HG03342 (cell line): ENCODE results near the gene PLA2G4E.

ENCODE experiments used
- ATAC-seq: cut with Tn5 transposase; IDR thresholded peaks from one replicate; pipeline ENCODE4 v1.9.1; 2021; ENCODE audit warnings: mild to moderate bottlenecking, moderate library complexity; ENCODE audit not compliant: unreplicated experiment

Gene PLA2G4E

GRCh38 chr15:41994171-41994650 lies 26.6 kb downstream of the PLA2G4E start:
- no peak for ATAC-seq

DNA sequence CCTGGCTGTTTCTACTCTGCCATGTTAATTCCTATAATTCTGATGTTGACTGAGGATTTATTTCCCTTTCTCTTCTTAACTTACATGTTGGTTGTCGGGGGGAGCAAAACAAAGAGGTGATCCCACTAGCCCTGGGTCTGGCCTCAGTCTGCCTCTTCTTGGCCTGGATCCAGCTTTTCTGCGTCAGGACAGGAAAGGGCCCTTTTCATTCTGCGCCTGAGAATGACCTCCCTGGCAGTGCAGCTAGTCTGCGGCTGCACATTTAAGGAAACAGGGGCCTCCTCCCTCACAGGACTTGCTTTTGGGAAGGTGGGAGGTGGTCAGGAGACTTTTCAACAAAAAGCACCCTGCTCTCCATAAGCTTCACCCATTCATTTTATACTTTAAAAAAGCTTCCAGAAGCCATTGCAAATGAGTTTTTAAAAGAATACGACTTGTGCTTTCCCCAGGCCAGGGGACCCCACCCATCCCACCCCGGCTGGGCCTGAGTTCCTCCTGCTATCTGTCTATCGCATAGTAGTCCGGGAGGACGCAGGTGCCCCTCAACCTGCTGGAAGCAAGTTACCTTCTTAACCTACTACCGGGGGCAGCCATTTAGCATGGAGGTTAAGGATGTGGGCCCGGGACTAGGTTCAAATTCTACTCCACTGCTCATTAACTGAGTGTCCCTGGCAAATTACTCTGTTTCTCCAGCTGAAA lies 27.2 kb downstream of the PLA2G4E start:
- ATAC-seq = no peak

DNA sequence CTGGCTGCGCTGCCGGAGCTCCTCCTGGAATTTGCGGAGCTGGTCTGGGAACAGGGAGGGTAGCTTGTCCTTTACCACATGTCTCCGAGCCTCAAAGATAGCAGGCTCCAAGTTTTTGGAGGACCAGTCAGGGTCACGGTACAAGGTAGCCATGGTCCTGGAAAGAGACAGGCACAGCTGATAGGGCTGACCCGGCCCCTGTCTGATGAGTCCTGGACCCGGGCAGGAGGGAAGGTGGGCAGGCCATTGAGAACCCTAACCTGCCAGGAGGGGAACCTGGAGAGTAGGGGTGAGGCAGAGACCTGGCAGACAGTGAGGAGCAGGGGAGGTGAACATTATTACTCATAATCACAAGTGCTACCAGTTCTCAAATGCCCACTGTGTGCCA lies 28.0 kb downstream of the PLA2G4E start:
- ATAC-seq = no peak

GRCh38 chr15:41992151-41992802 lies 28.6 kb downstream of the PLA2G4E start:
- no peak for ATAC-seq

GRCh38 chr15:41990691-41991090 lies 30.2 kb downstream of the PLA2G4E start:
- no peak for ATAC-seq

DNA sequence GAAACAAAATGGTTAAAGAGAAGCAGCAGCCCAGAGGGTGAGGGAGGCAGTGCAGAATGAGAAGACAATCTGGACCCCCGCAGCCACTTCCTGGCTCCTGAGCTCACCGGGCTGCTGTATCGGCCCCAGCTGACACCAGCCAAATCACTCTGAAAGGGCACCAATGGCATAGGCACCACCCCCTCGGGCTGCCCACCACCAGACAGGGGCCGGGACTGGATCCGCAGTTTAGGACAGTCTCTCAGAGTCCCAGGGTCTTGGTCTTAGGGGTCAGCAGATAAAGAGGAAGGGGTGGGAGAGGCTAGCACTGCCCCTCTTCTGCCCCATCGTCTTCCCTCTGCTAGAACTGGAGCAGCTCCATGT lies 30.6 kb downstream of the PLA2G4E start:
- no peak for ATAC-seq

GRCh38 chr15:41989573-41990242 lies 31.1 kb downstream of the PLA2G4E start:
- no peak for ATAC-seq

GRCh38 chr15:41988896-41989572 lies 31.8 kb downstream of the PLA2G4E start:
- no peak for ATAC-seq

- ATAC-seq = no peak
Observed at GRCh38 chr15:41987925-41988275, 32.9 kb downstream of the PLA2G4E start.

GRCh38 chr15:41987246-41987924 lies 33.5 kb downstream of the PLA2G4E start:
- ATAC-seq = no peak

GRCh38 chr15:41985236-41986160 lies 35.3 kb downstream of the PLA2G4E start:
- ATAC-seq = no peak

- ATAC-seq = no peak
Observed at GRCh38 chr15:41984622-41985021, 36.2 kb downstream of the PLA2G4E start.

DNA sequence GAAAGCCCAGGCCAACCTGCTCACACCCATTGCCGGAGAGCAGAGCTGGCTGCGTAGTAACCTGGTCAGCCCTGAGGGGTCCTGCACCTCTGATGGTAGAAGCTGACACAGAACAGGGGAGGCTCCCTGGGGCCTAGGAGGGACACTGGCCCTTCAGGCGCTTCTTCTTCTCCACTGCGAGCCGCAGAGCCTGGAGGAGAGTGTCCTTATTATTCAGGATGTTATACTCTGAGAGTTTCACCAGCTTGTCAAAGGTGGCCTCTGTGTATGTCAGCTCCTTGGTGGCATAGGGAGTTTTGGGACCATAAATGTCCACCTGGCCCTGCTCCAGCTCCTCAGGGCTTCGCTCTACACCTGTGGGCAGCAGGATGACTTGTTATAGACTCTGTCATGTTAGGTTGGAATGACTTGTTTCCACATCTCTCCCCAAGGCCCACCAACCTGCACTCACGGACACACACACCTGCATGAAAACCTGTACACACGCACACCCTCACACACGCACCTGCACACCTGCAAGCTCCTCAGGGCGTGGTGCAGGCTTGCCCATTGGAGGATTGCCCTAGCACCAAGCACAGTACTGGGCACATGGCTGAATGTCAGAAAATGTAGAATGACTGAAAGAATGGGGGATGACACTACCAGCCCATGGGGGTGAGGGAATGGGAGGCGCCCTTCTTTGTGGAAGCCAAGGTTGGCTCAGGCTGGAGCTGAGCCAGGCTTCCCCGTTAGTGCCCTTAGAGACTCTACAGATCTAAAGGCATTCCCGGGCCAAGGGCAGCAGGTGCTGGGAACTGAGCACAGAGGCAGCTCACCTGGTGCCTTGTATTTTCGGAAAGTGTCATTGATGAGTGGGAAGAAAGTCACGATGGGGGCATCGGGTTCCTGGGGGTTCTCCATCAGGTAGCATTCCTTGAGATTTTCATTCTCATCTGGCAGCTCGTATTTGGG lies 36.9 kb downstream of the PLA2G4E start:
- ATAC-seq = no peak

GRCh38 chr15:41983221-41983620 lies 37.6 kb downstream of the PLA2G4E start:
- no peak for ATAC-seq

DNA sequence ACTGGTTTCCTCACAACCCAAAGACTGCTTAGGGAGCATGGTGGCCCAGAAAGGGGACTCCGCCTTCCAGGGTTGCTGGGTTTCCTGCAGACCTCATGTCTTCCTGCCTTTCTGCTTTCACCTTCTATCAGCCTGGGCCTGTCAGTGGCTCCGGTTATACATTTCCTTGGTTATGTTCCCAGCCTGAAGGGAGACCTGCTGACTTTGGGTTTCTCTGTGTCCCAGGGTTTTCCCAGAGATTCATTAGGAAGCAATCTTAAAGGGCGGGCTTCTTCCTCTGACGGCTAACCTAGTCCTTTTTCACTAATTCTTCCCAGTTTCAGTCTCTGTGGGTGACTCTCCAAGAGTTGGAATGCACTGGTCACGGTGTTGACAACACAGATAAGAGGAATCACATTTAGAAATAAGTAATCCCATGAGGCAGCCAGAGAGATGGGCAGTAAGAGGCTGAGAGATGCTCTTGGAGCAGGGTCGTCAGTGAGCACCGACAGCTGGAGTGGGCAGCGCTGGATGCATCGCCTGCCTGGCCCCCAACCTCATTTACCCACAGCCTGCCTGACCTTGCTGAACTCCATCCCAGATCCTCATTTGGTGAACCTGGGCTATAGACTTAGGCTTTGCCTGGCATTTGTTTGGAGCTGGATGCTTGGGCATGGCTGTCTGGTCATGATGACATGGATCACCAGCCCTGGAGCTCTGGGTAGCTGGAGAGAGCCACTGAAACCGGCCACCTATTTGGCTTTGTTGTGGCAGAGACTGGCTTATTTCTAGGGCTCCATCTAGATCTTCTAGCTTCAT lies 38.5 kb downstream of the PLA2G4E start:
- ATAC-seq = no peak

DNA sequence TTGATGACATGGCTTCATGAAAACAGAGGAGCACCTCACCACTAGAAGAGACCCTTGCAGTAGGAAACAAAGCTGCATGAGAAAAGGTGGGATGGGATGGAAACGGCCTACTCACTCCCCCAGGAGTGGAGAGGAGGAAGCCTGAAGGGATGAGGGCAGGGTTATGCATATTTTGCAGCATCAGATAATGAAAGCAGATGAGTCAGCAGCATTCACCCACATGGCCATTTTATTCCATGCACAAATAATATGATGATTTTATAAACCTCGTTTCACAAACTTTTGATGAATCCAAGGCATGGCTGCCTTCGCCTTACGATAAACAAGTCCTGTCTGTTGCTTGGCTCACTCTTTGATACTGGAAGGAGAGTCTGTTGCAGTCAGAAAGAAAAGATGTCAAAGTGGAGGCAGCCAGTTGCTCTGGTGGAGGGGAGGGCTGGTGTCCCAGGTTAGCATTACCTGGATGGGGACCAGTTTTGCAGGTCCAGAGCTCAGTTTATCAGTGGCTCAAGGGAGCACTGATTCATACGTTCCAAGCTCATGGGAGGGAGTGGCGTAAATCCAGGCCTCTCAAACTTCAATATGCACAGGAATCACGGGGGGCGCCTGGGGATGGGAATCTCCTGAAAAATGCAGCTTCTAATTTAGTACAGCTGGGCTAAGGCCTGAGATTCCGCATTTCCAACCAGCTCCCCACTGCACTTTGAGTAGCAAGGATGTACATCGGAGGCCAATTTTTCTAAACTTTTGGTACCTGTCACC lies 39.3 kb downstream of the PLA2G4E start:
- ATAC-seq = no peak

GRCh38 chr15:41980654-41981323 lies 40.1 kb downstream of the PLA2G4E start:
- no peak for ATAC-seq
